AG10803 (cell line): ENCODE results near the gene DHX34.
"Not testable (repeated sequence)": the region's sequence is repeated elsewhere in the genome, so short reads cannot be mapped to it uniquely, and the experiment has no call there.

Source experiments
- DNase-seq: peaks from one replicate; pipeline ENCODE4 v3.0.0; 2010; ENCODE audit warnings: low read depth
- H3K4me3 ChIP-seq: 2 replicates; pipeline ENCODE4 v1.5.1; 2011; ENCODE audit warnings: mild to moderate bottlenecking, low read length, control low read depth
- TF ChIP-seq, protein P1 (sequence below): conservative IDR thresholded peaks from 2 replicates; pipeline ENCODE4 v1.5.1; 2011; ENCODE audit warnings: mild to moderate bottlenecking, low read length, control low read depth, inconsistent platforms

Gene DHX34

DNA sequence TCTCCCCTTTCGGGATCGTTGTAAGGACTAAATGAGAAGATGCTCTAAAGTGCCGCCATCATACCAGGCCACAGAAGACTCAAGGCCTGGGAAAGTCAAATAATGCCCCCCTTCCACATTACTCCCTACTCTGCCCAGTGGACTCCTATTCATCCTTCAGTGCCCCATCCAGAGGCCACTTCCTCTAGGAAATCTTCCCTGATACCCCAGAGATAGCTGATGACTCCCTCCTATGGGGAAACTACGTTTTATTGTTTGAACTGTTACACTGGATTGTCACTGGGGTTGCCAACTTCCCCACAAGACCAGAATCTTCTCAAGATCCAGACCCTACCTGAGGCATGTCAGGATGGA lies 56.1 kb downstream of the DHX34 start:
- no peak for DNase-seq
- TF ChIP-seq, protein P1, sequence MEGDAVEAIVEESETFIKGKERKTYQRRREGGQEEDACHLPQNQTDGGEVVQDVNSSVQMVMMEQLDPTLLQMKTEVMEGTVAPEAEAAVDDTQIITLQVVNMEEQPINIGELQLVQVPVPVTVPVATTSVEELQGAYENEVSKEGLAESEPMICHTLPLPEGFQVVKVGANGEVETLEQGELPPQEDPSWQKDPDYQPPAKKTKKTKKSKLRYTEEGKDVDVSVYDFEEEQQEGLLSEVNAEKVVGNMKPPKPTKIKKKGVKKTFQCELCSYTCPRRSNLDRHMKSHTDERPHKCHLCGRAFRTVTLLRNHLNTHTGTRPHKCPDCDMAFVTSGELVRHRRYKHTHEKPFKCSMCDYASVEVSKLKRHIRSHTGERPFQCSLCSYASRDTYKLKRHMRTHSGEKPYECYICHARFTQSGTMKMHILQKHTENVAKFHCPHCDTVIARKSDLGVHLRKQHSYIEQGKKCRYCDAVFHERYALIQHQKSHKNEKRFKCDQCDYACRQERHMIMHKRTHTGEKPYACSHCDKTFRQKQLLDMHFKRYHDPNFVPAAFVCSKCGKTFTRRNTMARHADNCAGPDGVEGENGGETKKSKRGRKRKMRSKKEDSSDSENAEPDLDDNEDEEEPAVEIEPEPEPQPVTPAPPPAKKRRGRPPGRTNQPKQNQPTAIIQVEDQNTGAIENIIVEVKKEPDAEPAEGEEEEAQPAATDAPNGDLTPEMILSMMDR = no peak
- no peak overlapping the region for H3K4me3 ChIP-seq

- no peak for DNase-seq
- TF ChIP-seq, protein P1 = no peak
- H3K4me3 ChIP-seq = no peak overlapping the region
Observed at GRCh38 chr19:47405854-47406417, 56.8 kb downstream of the DHX34 start.

GRCh38 chr19:47406711-47407416 lies 57.7 kb downstream of the DHX34 start:
- no peak for DNase-seq
- TF ChIP-seq, protein P1 = no peak
- no peak overlapping the region for H3K4me3 ChIP-seq

DNA sequence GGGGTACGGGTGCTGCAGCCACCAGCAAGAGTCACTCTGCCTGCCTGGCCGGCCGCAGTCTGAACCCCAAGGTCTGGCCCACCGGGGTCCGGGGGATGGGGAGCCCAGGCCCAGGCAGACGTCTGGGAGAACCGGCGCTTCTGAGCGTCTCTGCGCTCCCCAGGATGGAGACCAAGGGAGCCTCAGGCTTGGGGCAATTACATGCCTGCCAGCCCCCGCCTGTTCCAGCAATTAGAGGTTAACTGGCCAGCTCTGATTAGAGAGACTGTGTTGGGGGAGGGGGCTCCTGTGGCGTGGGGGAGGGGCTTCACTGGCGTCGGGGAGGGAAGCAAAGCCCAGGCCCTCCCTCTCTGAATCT lies 58.3 kb downstream of the DHX34 start:
- H3K4me3 ChIP-seq = no peak overlapping the region
- TF ChIP-seq, protein P1 = no peak
- DNase-seq = no peak

DNA sequence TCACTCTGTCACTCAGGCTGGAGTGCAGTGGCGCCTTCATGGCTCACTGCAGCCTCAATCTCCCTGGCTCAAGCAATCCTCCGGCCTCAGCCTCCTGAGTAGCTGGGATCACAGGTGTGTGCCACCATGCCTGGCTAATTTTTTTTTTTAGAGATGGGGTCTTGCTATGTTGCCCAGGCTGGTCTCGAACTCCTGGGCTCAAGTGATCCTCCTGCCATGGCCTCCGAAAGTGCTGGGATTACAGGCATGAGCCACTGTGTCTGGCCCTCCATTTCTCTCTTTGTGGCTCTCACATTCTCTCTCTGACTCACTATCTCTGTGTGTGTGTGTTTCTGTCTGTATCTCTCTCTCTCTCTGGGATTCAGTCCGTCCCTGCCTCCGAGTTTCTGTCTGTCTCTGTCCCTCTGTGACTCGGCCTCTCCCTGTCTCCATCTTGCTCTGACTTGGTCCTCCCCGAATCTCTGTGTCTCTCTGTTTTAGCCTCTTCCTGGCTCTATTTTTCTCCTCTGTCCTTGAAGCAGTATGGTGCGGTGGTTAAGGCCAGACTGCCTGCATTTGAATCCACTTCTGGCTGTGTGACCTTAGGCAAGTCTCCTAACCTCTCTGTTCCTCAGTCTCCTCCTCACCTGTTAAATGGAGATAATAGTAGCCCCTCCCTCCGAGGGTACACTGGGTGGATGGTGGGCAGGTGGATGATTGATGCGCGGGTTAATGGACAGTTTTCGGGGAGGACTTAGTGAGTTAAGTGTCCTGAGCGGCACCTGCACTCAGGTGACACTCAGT lies 59.2 kb downstream of the DHX34 start:
- TF ChIP-seq, protein P1 = no peak
- no peak for DNase-seq
- no peak overlapping the region for H3K4me3 ChIP-seq

DNA sequence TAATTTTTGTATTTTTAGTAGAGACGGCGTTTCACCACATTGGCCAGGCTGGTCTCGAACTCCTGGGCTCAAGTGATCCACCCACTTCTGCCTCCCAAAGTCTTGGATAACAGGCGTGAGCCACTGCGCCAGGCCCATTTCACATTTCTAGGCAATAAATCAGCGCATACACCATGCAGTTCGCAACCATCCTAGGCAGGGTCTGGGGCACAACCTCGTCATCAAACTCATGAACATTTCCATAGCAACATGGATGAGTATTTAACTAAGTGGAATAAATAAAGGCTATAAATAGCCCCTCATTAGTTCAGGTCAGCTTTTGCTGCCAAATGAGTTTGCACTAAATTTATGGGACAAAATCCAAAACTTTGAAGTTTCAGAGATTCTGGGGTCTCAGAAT lies 62.0 kb downstream of the DHX34 start:
- DNase-seq = no peak
- no peak overlapping the region for H3K4me3 ChIP-seq
- TF ChIP-seq, protein P1 = no peak

DNA sequence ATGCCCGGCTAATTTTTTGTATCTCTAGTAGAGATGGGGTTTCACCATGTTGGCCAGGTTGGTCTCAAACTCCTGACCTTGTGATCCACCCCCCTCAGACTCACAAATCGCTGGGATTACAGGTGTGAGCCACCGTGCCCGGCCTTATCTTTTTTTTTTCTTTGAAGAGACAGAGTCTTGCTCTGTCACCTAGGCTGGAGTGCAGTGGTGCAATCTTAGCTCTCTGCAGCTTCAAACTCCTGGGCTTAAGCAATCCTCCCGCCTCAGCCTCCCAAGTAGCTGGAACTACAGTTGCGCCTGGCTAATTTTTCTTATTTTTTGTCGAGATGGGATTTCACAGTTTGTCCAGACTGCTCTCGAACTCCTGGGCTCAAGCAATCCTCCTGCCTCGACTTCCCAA lies 62.6 kb downstream of the DHX34 start:
- DNase-seq, H3K4me3 ChIP-seq: not testable (repeated sequence)
